Adipocyte (in vitro differentiated cells): ENCODE measurements around the gene IL17F.

Experiments
- DNase-seq: peaks from one replicate; pipeline ENCODE4 v3.0.0-alpha.2; 2015; ENCODE audit warnings: low read depth
- H3K27me3 ChIP-seq: replicated peaks from 2 replicates; pipeline ENCODE4 v1.7.0; 2013; ENCODE audit warnings: mild to moderate bottlenecking, low read length, moderate library complexity; ENCODE audit not compliant: control insufficient read depth, insufficient read depth
- H3K36me3 ChIP-seq: 2 replicates; pipeline ENCODE4 v1.7.0; 2013; ENCODE audit warnings: low read length, mild to moderate bottlenecking, moderate library complexity; ENCODE audit not compliant: control insufficient read depth, insufficient read depth, severe bottlenecking
- H3K4me1 ChIP-seq: 2 replicates; pipeline ENCODE4 v1.7.0; 2013; ENCODE audit warnings: mild to moderate bottlenecking, low read length, moderate library complexity; ENCODE audit not compliant: control insufficient read depth, insufficient read depth
- H3K4me3 ChIP-seq: 2 replicates; pipeline ENCODE4 v1.7.0; 2013; ENCODE audit warnings: mild to moderate bottlenecking, low read length, moderate library complexity
- H3K9ac ChIP-seq: 2 replicates; pipeline ENCODE4 v1.7.0; 2013; ENCODE audit warnings: mild to moderate bottlenecking, low read length, moderate library complexity
- H3K9me3 ChIP-seq: 2 replicates; pipeline ENCODE4 v1.7.0; 2013; ENCODE audit warnings: mild to moderate bottlenecking, low read length, moderate library complexity; ENCODE audit not compliant: control insufficient read depth

The IL17F gene

GRCh38 chr6:52263709-52264540, 19.6 kb upstream of the IL17F start:
- Histone ChIP-seq H3K4me1 (peaks cover 9% of the 10 kb centered on the region), H3K9ac (no peak overlapping the region), H3K9me3 (no peaks in the 10 kb centered on the region), H3K27me3 (no peaks in the 10 kb centered on the region), H3K36me3 (peaks cover 37% of the 10 kb centered on the region), H3K4me3 (no peak overlapping the region)
- peak; percentile 85 for DNase-seq

- Histone ChIP-seq H3K27me3 (no peaks in the 10 kb centered on the region), H3K4me3 (no peak overlapping the region), H3K4me1 (peaks cover 9% of the 10 kb centered on the region), H3K9me3 (no peaks in the 10 kb centered on the region), H3K9ac (no peak overlapping the region), H3K36me3 (peaks cover 25% of the 10 kb centered on the region)
- no peak for DNase-seq
These were observed 18.5 kb upstream of the IL17F start for GRCh38 chr6:52262620-52263344.

- H3K36me3 ChIP-seq: peaks cover 17% of the 10 kb centered on the region
- no peaks in the 10 kb centered on the region for H3K9me3 ChIP-seq
- H3K9ac ChIP-seq: no peak overlapping the region
- H3K27me3 ChIP-seq: no peaks in the 10 kb centered on the region
- no peak overlapping the region for H3K4me3 ChIP-seq
- peaks cover 9% of the 10 kb centered on the region for H3K4me1 ChIP-seq
- DNase-seq: peak; percentile 83
These were observed 16.9 kb upstream of the IL17F start for GRCh38 chr6:52261229-52261628.

GRCh38 chr6:52260634-52261033, 16.3 kb upstream of the IL17F start:
- Histone ChIP-seq H3K4me1 (peaks cover 9% of the 10 kb centered on the region), H3K4me3 (no peak overlapping the region), H3K27me3 (peaks cover under 1% of the 10 kb centered on the region), H3K9me3 (no peaks in the 10 kb centered on the region), H3K36me3 (peaks cover 11% of the 10 kb centered on the region), H3K9ac (no peak overlapping the region)
- DNase-seq: no peak

- no peaks in the 10 kb centered on the region for H3K36me3 ChIP-seq
- H3K27me3 ChIP-seq: peaks cover 35% of the 10 kb centered on the region
- no peak overlapping the region for H3K9ac ChIP-seq
- H3K9me3 ChIP-seq: no peaks in the 10 kb centered on the region
- no peaks in the 10 kb centered on the region for H3K4me1 ChIP-seq
- no peak for DNase-seq
- H3K4me3 ChIP-seq: no peak overlapping the region
These were observed 11.1 kb upstream of the IL17F start for GRCh38 chr6:52255434-52255833.

GRCh38 chr6:52254731-52255378, 10.6 kb upstream of the IL17F start:
- H3K4me3 ChIP-seq: no peak overlapping the region
- no peak overlapping the region for H3K9ac ChIP-seq
- H3K36me3 ChIP-seq: no peaks in the 10 kb centered on the region
- no peaks in the 10 kb centered on the region for H3K9me3 ChIP-seq
- peaks cover 35% of the 10 kb centered on the region for H3K27me3 ChIP-seq
- DNase-seq: no peak
- no peaks in the 10 kb centered on the region for H3K4me1 ChIP-seq

GRCh38 chr6:52253494-52253893, 9.2 kb upstream of the IL17F start:
- Histone ChIP-seq H3K9me3 (no peaks in the 10 kb centered on the region), H3K27me3 (peaks cover 43% of the 10 kb centered on the region), H3K36me3 (no peaks in the 10 kb centered on the region), H3K4me1 (no peaks in the 10 kb centered on the region), H3K9ac (no peak overlapping the region), H3K4me3 (no peak overlapping the region)
- peak; percentile 36 for DNase-seq

GRCh38 chr6:52251113-52251512, 6.8 kb upstream of the IL17F start:
- no peaks in the 10 kb centered on the region for H3K4me1 ChIP-seq
- peaks cover 60% of the 10 kb centered on the region for H3K27me3 ChIP-seq
- H3K36me3 ChIP-seq: no peaks in the 10 kb centered on the region
- no peak overlapping the region for H3K9ac ChIP-seq
- no peaks in the 10 kb centered on the region for H3K9me3 ChIP-seq
- H3K4me3 ChIP-seq: no peak overlapping the region
- DNase-seq: no peak

- no peaks in the 10 kb centered on the region for H3K36me3 ChIP-seq
- no peak for DNase-seq
- no peaks in the 10 kb centered on the region for H3K9me3 ChIP-seq
- H3K4me1 ChIP-seq: no peaks in the 10 kb centered on the region
- H3K27me3 ChIP-seq: peaks cover 48% of the 10 kb centered on the region
- no peak overlapping the region for H3K9ac ChIP-seq
- H3K4me3 ChIP-seq: no peak overlapping the region
These were observed 4.8 kb upstream of the IL17F start for GRCh38 chr6:52249078-52249477.

GRCh38 chr6:52245425-52245824, 1.1 kb upstream of the IL17F start:
- H3K36me3 ChIP-seq: no peaks in the 10 kb centered on the region
- H3K27me3 ChIP-seq: peaks cover 40% of the 10 kb centered on the region

GRCh38 chr6:52243282-52243893, 912 bp downstream of the IL17F start:
- no peak overlapping the region for H3K9ac ChIP-seq
- no peaks in the 10 kb centered on the region for H3K4me1 ChIP-seq
- H3K9me3 ChIP-seq: no peaks in the 10 kb centered on the region
- H3K36me3 ChIP-seq: no peaks in the 10 kb centered on the region
- no peak overlapping the region for H3K4me3 ChIP-seq
- peak; percentile 14 for DNase-seq
- H3K27me3 ChIP-seq: peaks cover 40% of the 10 kb centered on the region

More at GRCh38 chr6:52245425-52245824, 1.1 kb upstream of the IL17F start:
- DNase-seq: no peak
- Histone ChIP-seq H3K4me1 (no peaks in the 10 kb centered on the region), H3K9ac (no peak overlapping the region), H3K9me3 (no peaks in the 10 kb centered on the region), H3K4me3 (no peak overlapping the region)
